Body of pancreas (tissue), 4 donors: ENCODE measurements around the gene GRM3. TPM values are rescaled to one million over a fixed set of nuclear protein-coding genes. Genes with fewer than 3 reads are reported as not detected.
A peak's percentile ranks its signal among the peaks of the same experiment; 100 is the strongest.

Experiments used
- ATAC-seq: fragments of 150-250 bp; one replicate; pipeline ENCODE4 v1.9.1; 2016
- DNase-seq, 4 donors: peaks; one replicate each; pipeline ENCODE4 v3.0.0-alpha.2; 2019
- H3K27ac ChIP-seq, 4 donors: fragments of 200-600 bp; sonication (generic); 1 replicate in 3 of 4; 2 replicates in 1 of 4; pipeline versions ENCODE4 v1.5.1 to v1.6.1; 2016 to 2019; ENCODE audit warnings: mild to moderate bottlenecking in 1 of 4, mixed read lengths in 1 of 4, moderate library complexity in 1 of 4
- H3K27me3 ChIP-seq, 2 donors: fragments of 200-600 bp; sonication (generic); one replicate each; pipeline ENCODE4 v1.6.0; 2016; ENCODE audit warnings: mild to moderate bottlenecking in 1 of 2
- H3K36me3 ChIP-seq, 2 donors: fragments of 200-600 bp; sonication (generic); replicated peaks in 1 of 2; 2 replicates each; pipeline ENCODE4 v1.5.1; 2016; ENCODE audit warnings: low read depth in 2 of 2; ENCODE audit not compliant: insufficient read depth in 1 of 2
- H3K4me1 ChIP-seq: fragments of 200-600 bp; sonication (generic); one replicate; pipeline ENCODE4 v1.6.0; 2016
- H3K4me3 ChIP-seq, 2 donors: fragments of 200-600 bp; sonication (generic); 1 replicate in 1 of 2; 2 replicates in 1 of 2; pipeline ENCODE4 v1.5.1; 2016 to 2019
- H3K9me3 ChIP-seq, 3 donors: fragments of 200-600 bp; sonication (generic); 1 replicate in 2 of 3; 2 replicates in 1 of 3; pipeline ENCODE4 v1.5.1; 2016
- CTCF ChIP-seq, 7 experiments: fragments of 450-650 bp in 4 of 7; fragments of 200-600 bp in 3 of 7; sonication (generic) in 3 of 7; IDR thresholded peaks; one replicate each; pipeline ENCODE4 v1.5.1; 2016 to 2019; ENCODE audit warnings: antibody characterized with exemption in 7 of 7
- POLR2A ChIP-seq, 3 donors: fragments of 450-650 bp; IDR thresholded peaks; one replicate each; pipeline ENCODE4 v1.6.1; 2016; ENCODE audit warnings: antibody characterized with exemption in 3 of 3, mild to moderate bottlenecking in 2 of 3
- WGBS, 2 donors: methylation state at CpG; one replicate each; pipeline ENCODE4 v1.1.5; 2017; 5-methylcytosine and 5-hydroxymethylcytosine counted together
- intact Hi-C: fragments of 100-400 bp; cut with DNase I; formaldehyde crosslinking; loops from one replicate; pipeline ENCODE4 v1.15.1; 2023
- total RNA-seq, 2 donors: library from RNA; depleted of rRNA; stranded (reverse); fragments of >200 nt; gene quantifications; one replicate each; pipeline ENCODE4 v1.1.0, GENCODE V29; 2016

The GRM3 gene
- total RNA-seq, 2 donors from 2014 or later, result not detected

- Histone ChIP-seq H3K9me3 (no peaks in the 10 kb centered on the region), H3K4me1 (peaks cover 21% of the 10 kb centered on the region), H3K27ac (no peak overlapping the region), H3K36me3 (no peaks in the 10 kb centered on the region), H3K27me3 (peaks cover 0 to 11% of the 10 kb centered on the region in 2 donors), H3K4me3 (no peak overlapping the region)
- WGBS, 2 donors, result 67 to 82% methylated on average over 1 of the region's 1 CpG
- TF ChIP-seq POLR2A (IDR thresholded peaks at IDR 0.05), result no peak
- no peak for TF ChIP-seq CTCF (IDR thresholded peaks at IDR 0.05)
- DNase-seq (no peak), ATAC-seq (no peak)
- intact Hi-C loops, result no loop called here
Observed at GRCh38 chr7:86648169-86648568, 4.5 kb downstream of the GRM3 start.

GRCh38 chr7:86653919-86654659 lies 10.4 kb downstream of the GRM3 start:
- ATAC-seq (peak; percentile 93), DNase-seq (peak; percentile 22 to 33 (median 29))
- intact Hi-C loops, result no loop called here
- Histone ChIP-seq H3K27ac (peak overlapping the region in 2 of 4 donors; percentile 36 to 37), H3K27me3 (no peaks in the 10 kb centered on the region), H3K4me3 (no peak overlapping the region), H3K9me3 (no peaks in the 10 kb centered on the region), H3K36me3 (no peaks in the 10 kb centered on the region), H3K4me1 (no peaks in the 10 kb centered on the region)
- WGBS, 2 donors, result 26 to 28% methylated on average over 9 of the region's 9 CpGs
- TF ChIP-seq CTCF (IDR thresholded peaks at IDR 0.05), result no peak
- TF ChIP-seq POLR2A (IDR thresholded peaks at IDR 0.05), result peak in 1 of 3 donors; percentile 8

GRCh38 chr7:86657948-86658347 lies 14.2 kb downstream of the GRM3 start:
- H3K27me3 ChIP-seq, result no peaks in the 10 kb centered on the region
- DNase-seq (no peak), ATAC-seq (no peak)
- no peaks in the 10 kb centered on the region for H3K36me3 ChIP-seq
- H3K4me3 ChIP-seq, result no peak overlapping the region
- intact Hi-C loops, result no loop called here
- 67 to 71% methylated on average over 2 of the region's 2 CpGs for WGBS, 2 donors
- H3K4me1 ChIP-seq, result no peaks in the 10 kb centered on the region
- TF ChIP-seq POLR2A (IDR thresholded peaks at IDR 0.05) (no peak), CTCF (IDR thresholded peaks at IDR 0.05) (no peak)
- H3K9me3 ChIP-seq, result no peaks in the 10 kb centered on the region
- H3K27ac ChIP-seq, result no peak overlapping the region

GRCh38 chr7:86660950-86661462 lies 17.3 kb downstream of the GRM3 start:
- WGBS, 2 donors, result 75 to 76% methylated on average over 3 of the region's 3 CpGs
- no peaks in the 10 kb centered on the region for H3K4me1 ChIP-seq
- no peaks in the 10 kb centered on the region for H3K27me3 ChIP-seq
- TF ChIP-seq POLR2A (IDR thresholded peaks at IDR 0.05) (no peak), CTCF (IDR thresholded peaks at IDR 0.05) (no peak)
- DNase-seq, result no peak
- no peaks in the 10 kb centered on the region for H3K9me3 ChIP-seq
- no peak overlapping the region for H3K27ac ChIP-seq
- intact Hi-C loops, result no loop called here
- H3K36me3 ChIP-seq, result no peaks in the 10 kb centered on the region
- no peak overlapping the region for H3K4me3 ChIP-seq
- ATAC-seq, result no peak

- TF ChIP-seq CTCF (IDR thresholded peaks at IDR 0.05) (no peak), POLR2A (IDR thresholded peaks at IDR 0.05) (no peak)
- ATAC-seq, result no peak
- WGBS, 2 donors, result 83 to 89% methylated on average over 1 of the region's 1 CpG
Observed at GRCh38 chr7:86664486-86664885, 20.8 kb downstream of the GRM3 start.

More at GRCh38 chr7:86664486-86664885, 20.8 kb downstream of the GRM3 start:
- DNase-seq, result no peak
- Histone ChIP-seq H3K36me3 (no peaks in the 10 kb centered on the region), H3K4me3 (no peak overlapping the region), H3K27ac (no peak overlapping the region), H3K27me3 (no peaks in the 10 kb centered on the region), H3K4me1 (no peaks in the 10 kb centered on the region), H3K9me3 (no peaks in the 10 kb centered on the region)
- intact Hi-C loops, result no loop called here
